OCI-LY3 (cell line): ENCODE measurements around the gene TMEM72.

Experiments
- EZH2phosphoT487 ChIP-seq: fragments of 200-600 bp; shearing (Covaris generic); IDR thresholded peaks from 2 replicates; pipeline ENCODE4 v1.6.1; 2018; ENCODE audit warnings: antibody characterized with exemption, mixed run types, low read depth
- TF ChIP-seq, protein P1 (sequence below): fragments of 200-600, 300-600 bp; sonication (generic); IDR thresholded peaks from 2 replicates; pipeline ENCODE4 v1.5.1; 2014; ENCODE audit warnings: antibody characterized with exemption, low read length, low read depth

DNA sequence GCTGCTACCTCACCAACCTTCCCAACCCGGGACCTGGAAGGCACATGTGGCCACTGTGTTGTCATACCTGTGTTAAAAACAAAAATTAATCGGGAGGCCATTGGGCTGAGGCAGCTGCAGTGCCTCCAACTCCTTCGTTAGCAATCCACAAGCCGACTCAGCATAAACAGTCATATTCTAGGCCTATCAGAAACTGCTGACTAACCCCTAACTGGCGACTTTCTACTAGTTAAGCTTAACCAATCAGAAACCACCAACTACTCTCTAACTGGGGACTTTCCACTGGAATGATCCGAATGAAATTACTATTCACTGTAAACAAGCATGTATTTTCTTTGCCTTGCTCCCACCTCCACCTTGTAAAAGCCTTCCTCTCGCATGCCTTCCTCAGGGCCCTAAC is 14.1 kb upstream of the TMEM72 start:
- TF ChIP-seq, protein P1, sequence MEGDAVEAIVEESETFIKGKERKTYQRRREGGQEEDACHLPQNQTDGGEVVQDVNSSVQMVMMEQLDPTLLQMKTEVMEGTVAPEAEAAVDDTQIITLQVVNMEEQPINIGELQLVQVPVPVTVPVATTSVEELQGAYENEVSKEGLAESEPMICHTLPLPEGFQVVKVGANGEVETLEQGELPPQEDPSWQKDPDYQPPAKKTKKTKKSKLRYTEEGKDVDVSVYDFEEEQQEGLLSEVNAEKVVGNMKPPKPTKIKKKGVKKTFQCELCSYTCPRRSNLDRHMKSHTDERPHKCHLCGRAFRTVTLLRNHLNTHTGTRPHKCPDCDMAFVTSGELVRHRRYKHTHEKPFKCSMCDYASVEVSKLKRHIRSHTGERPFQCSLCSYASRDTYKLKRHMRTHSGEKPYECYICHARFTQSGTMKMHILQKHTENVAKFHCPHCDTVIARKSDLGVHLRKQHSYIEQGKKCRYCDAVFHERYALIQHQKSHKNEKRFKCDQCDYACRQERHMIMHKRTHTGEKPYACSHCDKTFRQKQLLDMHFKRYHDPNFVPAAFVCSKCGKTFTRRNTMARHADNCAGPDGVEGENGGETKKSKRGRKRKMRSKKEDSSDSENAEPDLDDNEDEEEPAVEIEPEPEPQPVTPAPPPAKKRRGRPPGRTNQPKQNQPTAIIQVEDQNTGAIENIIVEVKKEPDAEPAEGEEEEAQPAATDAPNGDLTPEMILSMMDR = no peak
- TF ChIP-seq EZH2phosphoT487 = no peak
